Measurements from ENCODE around the gene CNNM4. TPM values are rescaled to one million over a fixed set of nuclear protein-coding genes. Genes with fewer than 3 reads are reported as not detected.

The CNNM4 gene
- total RNA-seq, 1 experiment from 2014 or later, result 7.6 TPM

DNA sequence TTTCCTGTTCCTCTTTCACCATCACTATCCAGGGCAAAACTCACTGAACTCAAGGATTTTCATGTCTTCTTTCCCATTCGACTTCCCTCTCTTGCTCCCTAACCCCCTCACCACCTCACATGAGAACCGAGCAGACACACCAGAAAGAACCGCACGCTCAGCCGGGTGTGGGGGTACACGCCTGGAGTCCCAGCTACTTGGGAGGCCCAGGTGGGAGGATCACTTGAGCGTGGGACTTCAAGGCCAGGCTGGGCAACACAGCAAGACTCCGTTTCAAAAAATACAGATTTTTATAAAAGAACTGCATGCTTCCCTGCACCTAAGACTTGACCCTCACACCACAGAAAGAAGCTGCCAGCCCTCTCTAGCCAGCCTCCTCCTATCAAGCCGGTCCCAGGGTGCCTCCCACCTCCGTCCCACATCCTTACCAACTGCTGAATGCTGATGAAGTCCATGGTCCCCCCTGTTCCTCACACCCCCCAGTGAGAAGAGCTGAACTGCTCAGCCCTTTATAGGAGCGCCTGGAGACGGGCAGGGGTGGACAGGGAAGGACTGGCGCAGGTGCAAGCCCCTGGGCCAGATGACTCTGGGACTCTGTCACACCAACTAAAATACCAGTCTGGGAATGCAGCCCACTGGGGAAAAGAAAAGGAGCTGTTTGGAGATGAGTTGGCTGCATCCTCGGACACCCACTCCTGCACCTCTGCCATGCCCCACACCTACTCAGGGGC, 83.0 kb downstream of the CNNM4 start, which contains the start of gene ANKRD23:
Gene ANKRD23, minus strand, starts transcription at position 484 of the 731 bp plus-strand sequence. Its CDS starts 29 bp downstream, at position 455.
- no peak for DNase-seq (ENCODE audit: low spot score)
- in situ Hi-C loops (cut with HindIII; ENCODE audit: low sequenced_read_pairs), result no loop called here

DNA sequence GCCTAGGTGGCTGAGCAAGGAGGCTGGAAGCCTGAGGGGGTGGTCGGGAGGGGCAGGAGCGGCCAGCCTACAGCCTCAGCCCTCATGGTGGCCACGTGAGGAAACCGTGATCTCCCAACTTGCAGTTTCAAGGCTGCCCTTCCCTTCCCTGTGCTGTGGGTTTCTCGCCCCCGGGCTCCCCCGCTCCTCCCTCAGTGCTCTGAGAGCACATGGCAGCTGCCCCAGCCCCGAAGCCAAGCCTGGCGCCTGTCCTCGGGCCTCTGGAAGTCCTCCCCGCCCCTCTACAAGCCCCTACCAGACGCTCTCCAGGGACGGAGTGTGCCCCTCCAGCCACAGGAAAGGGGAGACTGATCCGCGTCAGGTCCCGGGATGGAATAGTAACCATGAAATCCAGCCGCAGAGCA, 83.7 kb downstream of the CNNM4 start:
- no peak for DNase-seq (ENCODE audit: low spot score)
- in situ Hi-C loops (cut with HindIII; ENCODE audit: low sequenced_read_pairs), result no loop called here

DNA sequence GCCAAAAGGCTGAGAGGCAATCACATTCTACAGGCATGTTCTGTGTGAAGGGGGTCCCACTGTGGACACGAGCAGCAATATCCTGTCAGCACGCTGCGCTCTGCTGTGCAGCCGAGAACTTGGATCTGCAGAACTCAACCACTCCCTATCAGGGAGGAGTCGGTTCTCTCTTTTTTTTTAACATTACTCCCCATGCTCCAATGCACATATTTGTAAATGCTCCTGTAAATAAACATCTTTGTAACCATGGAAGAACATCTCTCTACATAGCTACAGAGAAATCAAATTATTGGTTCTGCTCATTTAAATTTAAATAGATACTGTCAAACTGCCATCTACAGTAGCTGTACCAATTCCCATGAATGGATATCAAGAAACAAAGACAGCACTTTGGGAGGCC, 86.1 kb downstream of the CNNM4 start:
- in situ Hi-C loops (cut with HindIII; ENCODE audit: low sequenced_read_pairs), result no loop called here
- DNase-seq (ENCODE audit: low spot score), result no peak

DNA sequence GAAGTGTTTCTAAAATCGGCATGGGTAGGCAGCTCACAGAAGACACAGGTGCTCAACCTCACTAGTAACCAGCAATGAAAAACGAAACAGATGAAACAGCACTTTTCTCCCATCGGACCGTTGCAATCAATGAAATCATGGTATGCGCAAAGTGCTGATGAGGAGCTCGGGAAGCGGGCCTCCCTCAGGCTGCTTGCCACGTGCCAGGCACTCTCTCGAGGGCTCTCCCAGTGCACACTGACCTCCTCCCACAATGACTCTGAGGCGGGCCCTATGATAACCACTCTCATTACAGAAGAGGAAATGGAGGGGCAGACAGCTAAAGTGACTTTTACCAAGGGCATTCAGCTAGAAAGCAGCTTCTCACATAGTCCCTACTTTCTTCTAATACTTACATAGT, 86.9 kb downstream of the CNNM4 start:
- no peak for DNase-seq (ENCODE audit: low spot score)
- in situ Hi-C loops (cut with HindIII; ENCODE audit: low sequenced_read_pairs), result no loop called here

DNA sequence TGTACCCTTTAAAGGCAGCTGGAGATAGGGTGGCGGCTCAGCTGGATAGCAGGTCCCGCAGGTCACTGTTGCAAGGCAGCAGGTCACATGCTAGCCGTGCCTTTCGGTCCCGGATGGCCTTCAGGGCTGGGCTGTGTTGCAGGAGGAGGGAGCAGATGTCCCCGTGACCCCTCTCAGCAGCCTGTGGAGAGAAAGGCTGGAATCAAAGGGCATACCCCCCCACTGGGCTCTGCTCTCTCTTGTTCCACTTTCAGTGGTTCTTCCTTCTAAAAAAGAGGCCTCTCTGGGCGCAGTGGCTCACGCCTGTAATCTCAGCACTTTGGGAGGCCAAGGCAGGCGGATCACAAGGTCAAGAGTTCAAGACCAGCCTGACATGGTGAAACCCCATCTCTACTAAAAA, 87.6 kb downstream of the CNNM4 start:
- no peak for DNase-seq (ENCODE audit: low spot score)
- in situ Hi-C loops (cut with HindIII; ENCODE audit: low sequenced_read_pairs), result no loop called here

DNA sequence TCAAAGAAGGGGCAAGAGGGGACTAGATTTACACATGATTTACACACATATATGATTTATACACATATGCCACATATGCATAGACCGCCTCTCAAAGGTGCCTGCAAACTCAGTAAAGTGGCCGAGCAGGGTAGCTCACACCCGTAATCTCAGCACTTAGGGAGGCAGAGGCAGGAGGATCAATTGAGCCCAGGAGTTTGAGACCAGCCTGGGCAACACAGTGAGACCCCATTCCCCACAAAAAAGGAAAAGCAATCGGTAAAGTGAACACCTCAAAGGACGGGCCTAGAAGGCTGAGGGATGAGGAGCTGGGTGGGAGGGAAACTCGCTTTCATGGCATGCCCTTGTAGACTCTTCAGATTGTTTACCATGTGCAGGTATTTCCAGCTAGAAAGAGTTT, 92.0 kb downstream of the CNNM4 start:
- DNase-seq (ENCODE audit: low spot score), result no peak
- in situ Hi-C loops (cut with HindIII; ENCODE audit: low sequenced_read_pairs), result no loop called here

DNA sequence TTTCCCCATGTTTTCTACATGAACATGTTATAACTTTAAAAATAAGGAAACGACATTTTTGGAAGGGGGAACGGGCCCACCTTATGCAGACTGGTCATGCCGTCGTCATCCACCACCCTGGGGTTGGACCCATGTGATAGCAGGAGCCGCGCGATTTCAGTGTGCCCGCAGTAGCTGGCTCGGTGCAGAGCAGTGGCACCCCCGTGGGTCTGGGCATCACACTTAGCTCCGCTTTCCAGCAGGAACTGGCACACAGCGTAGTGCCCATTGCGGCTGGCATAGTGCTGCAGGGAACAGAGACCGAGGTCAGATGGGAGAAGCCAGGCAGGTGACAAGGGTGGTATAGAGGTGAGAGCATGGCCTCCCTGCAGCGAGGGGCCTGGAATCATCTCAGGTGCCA, 92.6 kb downstream of the CNNM4 start:
- peak; percentile 84 for DNase-seq (ENCODE audit: low spot score)
- in situ Hi-C loops (cut with HindIII; ENCODE audit: low sequenced_read_pairs), result no loop called here

DNA sequence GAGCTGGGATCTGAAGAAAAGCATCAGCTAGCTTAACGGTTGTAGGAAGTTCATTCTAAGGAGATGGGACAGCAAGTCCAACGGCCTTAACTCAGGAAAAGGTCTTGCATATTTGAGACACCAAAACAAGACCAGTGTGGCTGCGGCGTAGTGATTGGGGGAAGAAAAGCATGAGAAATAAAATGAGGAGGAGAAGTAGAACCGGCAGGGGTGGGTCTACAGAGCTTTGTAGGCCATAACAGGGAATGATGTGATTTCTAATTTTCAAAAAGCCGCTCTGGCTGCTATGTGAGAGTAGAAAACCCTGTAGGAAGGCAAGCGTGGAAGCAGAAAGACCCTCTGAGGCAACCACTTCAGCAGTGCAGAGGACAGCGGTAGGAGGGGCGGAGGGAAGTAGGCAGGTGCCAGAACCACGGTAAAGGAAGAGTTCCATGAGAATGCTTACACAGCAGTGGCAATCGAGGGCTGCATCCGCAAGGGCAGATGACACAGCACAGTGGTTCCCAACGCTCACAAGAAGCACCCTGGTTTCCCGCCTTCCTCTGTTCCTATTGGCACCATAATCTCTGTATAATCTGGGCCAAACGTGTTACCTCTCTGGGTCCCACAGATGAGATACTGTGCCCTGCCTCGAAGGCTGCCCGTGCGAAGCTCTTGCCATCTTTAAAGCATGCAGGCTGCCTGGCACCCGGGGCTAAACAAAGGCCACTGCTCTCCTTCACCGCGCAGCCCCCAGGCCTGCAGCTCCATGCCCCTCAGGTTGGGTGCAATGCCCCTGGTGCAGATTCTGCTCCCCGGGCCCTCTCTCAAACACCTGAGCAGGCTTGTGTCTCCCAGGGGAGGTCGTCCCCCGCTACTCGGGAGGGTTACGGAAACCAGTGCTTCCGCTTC, 96.3 kb downstream of the CNNM4 start:
- DNase-seq (ENCODE audit: low spot score), result peak; percentile 61
- in situ Hi-C loops (cut with HindIII; ENCODE audit: low sequenced_read_pairs), result no loop called here

DNA sequence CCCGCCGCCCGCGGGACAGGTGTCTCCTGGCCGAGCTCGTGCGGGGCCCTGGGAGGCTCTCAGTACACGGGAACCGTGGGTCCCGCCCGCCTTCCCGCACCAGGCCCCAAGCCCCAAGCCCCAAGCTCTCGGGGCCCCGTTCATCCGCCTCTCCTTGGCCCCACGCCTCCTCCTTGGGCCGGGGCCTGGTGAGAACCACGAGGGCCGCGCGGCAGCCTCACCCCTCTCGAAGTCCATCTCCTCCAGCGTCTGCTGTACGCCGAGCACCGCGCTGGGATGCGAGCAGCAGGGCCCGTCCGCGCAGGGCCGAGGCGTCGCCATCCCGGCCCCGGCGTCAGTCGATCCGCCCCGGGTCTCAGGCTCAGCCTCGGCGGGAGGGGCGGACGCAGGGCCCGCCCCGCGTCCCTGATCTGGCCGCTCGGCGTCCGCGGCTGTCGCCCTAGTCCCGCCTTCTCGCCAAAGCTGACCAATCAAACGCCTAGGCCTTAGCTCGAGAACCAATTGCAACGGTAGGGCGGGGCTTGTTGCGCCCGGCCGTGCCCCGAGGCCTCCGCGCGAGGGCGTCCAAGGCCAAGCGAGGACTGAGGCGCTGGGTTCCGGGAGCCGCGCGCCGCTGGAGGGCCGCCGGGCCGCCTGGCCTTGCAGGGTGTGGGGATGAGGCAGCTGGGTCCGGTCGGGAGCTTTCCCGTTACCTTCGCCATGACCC, 97.1 kb downstream of the CNNM4 start, which contains the start of gene ANKRD39:
Gene ANKRD39, minus strand, starts transcription at position 350 of the 706 bp plus-strand sequence. Its CDS starts 29 bp downstream, at position 321.
- in situ Hi-C loops (cut with HindIII; ENCODE audit: low sequenced_read_pairs), result no loop called here
- peak; percentile 98 for DNase-seq (ENCODE audit: low spot score)

DNA sequence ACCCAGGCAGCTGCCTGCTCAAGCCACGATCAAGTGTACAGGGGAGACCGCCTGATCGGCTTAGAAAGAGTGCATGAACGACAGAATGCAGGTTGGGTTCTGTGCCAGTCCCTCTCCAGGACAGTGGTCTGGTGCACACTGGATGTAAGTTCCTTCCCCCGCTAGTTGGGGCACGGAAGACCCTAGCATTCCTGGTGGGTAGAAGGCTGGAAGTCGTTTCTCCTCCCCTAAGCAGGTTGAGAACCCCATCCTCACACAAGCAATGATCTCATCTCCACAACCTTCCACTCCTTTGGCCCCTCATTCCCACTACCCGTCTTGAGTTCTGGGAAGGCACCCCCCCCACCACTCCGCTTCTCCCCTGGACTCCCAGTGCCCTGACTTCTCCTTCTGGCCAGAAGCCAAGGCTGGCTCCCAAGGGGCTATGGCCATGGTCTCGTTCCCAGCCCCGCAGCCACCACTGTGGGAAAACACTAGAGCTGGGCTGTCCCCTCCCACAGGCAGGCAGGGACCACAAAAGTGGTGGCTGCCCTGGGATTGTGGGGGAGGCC, 98.5 kb downstream of the CNNM4 start:
- in situ Hi-C loops (cut with HindIII; ENCODE audit: low sequenced_read_pairs), result no loop called here

DNA sequence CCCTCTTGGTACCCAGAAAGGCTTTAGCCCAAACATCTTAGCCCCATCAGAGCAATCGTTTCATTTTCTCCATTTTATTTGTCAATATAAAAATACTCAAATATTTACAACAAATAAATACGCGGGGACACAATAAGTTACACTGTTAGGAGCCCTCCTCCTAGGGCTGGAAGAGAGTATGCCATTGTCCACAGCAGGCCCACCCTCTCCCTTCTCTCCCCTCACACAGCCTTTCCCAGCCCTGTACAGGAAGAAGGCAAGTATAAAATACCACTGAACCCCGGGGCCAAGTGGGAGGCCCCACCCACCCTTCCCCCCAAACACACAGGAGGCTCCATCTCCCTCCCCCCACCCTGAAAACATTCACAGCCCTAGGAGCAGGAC, 99.0 kb downstream of the CNNM4 start:
- no peak for DNase-seq (ENCODE audit: low spot score)
- in situ Hi-C loops (cut with HindIII; ENCODE audit: low sequenced_read_pairs), result no loop called here

More for the DNA sequence above, 98.5 kb downstream of the CNNM4 start:
- peak; percentile 55 for DNase-seq (ENCODE audit: low spot score)

DNA sequence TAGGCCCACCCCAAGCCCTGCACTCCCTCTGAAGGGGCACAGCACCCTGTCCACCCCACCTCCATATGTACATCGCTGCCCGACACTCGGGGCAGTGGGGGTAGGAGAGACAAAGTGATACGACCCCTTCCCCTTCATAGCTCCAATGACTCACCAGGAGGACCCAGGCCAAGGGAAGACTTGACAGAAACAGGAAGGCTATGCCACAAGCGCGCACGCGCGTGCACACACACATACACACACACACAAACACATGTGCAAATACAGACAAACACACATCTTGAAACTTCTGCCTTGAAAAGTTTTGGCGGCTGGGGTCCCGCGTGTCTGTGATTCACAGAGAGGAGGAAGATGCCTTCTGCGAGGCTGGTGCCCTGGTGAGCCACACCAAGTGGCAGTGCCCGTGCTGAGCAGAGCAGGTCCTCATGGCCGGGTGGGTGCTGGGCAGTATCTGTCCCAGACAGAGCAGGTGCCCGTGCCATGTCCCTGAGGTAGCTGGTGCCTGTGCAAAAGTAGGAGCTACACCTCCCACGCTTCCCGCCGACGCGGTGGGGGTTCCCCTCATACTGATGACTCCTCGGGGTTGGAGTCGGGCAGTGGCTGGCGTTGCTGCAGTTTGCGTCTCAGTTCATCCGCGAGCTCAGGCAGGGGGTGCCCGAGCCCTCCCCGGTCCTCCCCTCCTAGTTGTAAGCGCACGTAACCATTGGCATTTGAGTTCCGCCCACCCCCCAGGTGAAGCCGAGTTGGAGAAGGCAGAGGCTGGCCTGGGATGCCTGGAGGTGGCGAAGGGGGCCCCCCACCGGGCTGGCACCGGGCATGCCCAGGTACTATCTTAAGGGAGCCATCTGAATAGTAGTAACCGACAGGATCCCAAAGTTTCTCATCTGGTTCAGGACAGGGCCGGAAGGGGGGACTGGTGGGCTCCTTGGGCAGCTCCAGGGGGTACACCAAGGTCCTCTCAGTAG, 99.6 kb downstream of the CNNM4 start:
- DNase-seq (ENCODE audit: low spot score), result no peak
- in situ Hi-C loops (cut with HindIII; ENCODE audit: low sequenced_read_pairs), result no loop called here

DNA sequence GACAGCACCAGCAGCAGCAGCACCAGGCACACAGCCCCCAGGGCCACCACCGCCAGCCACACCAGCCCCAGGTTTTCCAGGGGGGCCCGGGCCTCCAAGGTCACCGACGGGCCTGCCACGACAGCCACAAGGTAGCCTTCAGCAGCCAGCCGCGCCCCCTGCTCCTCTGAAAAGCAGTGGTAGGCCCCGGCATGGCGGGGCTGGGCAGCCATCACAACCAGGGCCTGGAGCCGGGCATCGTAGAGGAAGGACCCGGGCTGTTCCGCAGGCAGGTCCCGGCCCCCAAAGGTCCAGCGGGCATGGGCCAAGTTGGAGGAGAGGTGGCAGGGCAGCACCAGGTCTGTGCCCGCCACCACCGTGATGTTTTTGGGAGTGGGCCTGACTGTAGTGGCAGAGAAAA, 100.4 kb downstream of the CNNM4 start:
- DNase-seq (ENCODE audit: low spot score), result no peak
- in situ Hi-C loops (cut with HindIII; ENCODE audit: low sequenced_read_pairs), result no loop called here

Other genes starting within 250 kb of the CNNM4 start
- 7.6 and 8.6 TPM in 2 replicates for gene ARID5A, start 224.2 kb upstream of the CNNM4 start, total RNA-seq (2014; rRNA removed; shearing (Covaris generic))
- gene KANSL3, start 122.6 kb upstream of the CNNM4 start, total RNA-seq (2014; rRNA removed; shearing (Covaris generic)), result 17.7 and 33.5 TPM in 2 replicates
- not detected in 2 replicates for gene FER1L5, start 118.1 kb upstream of the CNNM4 start, total RNA-seq (2014; rRNA removed; shearing (Covaris generic))
- gene LMAN2L, start 20.8 kb upstream of the CNNM4 start, total RNA-seq (2014; rRNA removed; shearing (Covaris generic)), result 31.8 and 75.0 TPM in 2 replicates
- 15.9 and 16.6 TPM in 2 replicates for gene CNNM3, start 55.4 kb downstream of the CNNM4 start, total RNA-seq (2014; rRNA removed; shearing (Covaris generic))
- 2.2 and 3.5 TPM in 2 replicates for gene ANKRD23, start 83.1 kb downstream of the CNNM4 start, total RNA-seq (2014; rRNA removed; shearing (Covaris generic))
- 28.4 and 45.2 TPM in 2 replicates for gene ANKRD39, start 97.1 kb downstream of the CNNM4 start, total RNA-seq (2014; rRNA removed; shearing (Covaris generic))
- gene SEMA4C, start 109.2 kb downstream of the CNNM4 start, total RNA-seq (2014; rRNA removed; shearing (Covaris generic)), result 37.9 and 40.6 TPM in 2 replicates
- gene FAM178B, start 225.7 kb downstream of the CNNM4 start, total RNA-seq (2014; rRNA removed; shearing (Covaris generic)), result not detected in 2 replicates